Central memory CD8-positive, alpha-beta T cell (primary cell): ENCODE results near the gene XRN2.

Experiments used
- ATAC-seq: fragments of 150-1000 bp; cut with Tn5 transposase; replicated peaks from 2 replicates; pipeline ENCODE4 v1.10.0; 2022; ENCODE audit warnings: mild to moderate bottlenecking, moderate FRiP score, moderate number of reproducible peaks; ENCODE audit not compliant: poor library complexity, severe bottlenecking; ENCODE audit errors: extremely low read depth
- DNase-seq, 2 donors: peaks; one replicate each; pipeline ENCODE4 v3.0.0; 2021; ENCODE audit warnings: low spot score in 2 of 2
- H3K27ac Mint-ChIP-seq: one replicate; pipeline ENCODE4 v1.8.0; 2022; ENCODE audit warnings: low read depth, mild to moderate bottlenecking, moderate library complexity, mixed read lengths
- H3K27me3 Mint-ChIP-seq: one replicate; pipeline ENCODE4 v1.8.0; 2022; ENCODE audit warnings: mixed read lengths
- H3K36me3 Mint-ChIP-seq: one replicate; pipeline ENCODE4 v1.8.0; 2022; ENCODE audit warnings: mild to moderate bottlenecking, moderate library complexity, mixed read lengths; ENCODE audit not compliant: insufficient read depth
- H3K4me1 Mint-ChIP-seq: one replicate; pipeline ENCODE4 v1.8.0; 2022; ENCODE audit warnings: mixed read lengths
- H3K4me3 Mint-ChIP-seq: one replicate; pipeline ENCODE4 v1.8.0; 2022; ENCODE audit warnings: mild to moderate bottlenecking, moderate library complexity, mixed read lengths
- H3K9me3 Mint-ChIP-seq: one replicate; pipeline ENCODE4 v1.8.0; 2022; ENCODE audit warnings: mixed read lengths

XRN2 gene

GRCh38 chr20:21387528-21387927 is 84.4 kb downstream of the XRN2 start:
- DNase-seq (no peak), ATAC-seq (no peak)
- Mint-ChIP-seq H3K4me1 (peaks cover 6% of the 10 kb centered on the region), H3K27me3 (peaks cover 17% of the 10 kb centered on the region), H3K9me3 (no peaks in the 10 kb centered on the region), H3K4me3 (no peak overlapping the region), H3K27ac (no peak overlapping the region), H3K36me3 (peaks cover 32% of the 10 kb centered on the region)

- Mint-ChIP-seq H3K36me3 (peaks cover 27% of the 10 kb centered on the region), H3K27ac (no peak overlapping the region), H3K4me1 (peaks cover 6% of the 10 kb centered on the region), H3K9me3 (no peaks in the 10 kb centered on the region), H3K4me3 (no peak overlapping the region), H3K27me3 (peaks cover 28% of the 10 kb centered on the region)
- ATAC-seq (no peak), DNase-seq (no peak)
Observed at GRCh38 chr20:21388566-21388965, 85.4 kb downstream of the XRN2 start.

GRCh38 chr20:21389368-21389767 is 86.2 kb downstream of the XRN2 start:
- Mint-ChIP-seq H3K4me1 (peaks cover 6% of the 10 kb centered on the region), H3K36me3 (peaks cover 19% of the 10 kb centered on the region), H3K27me3 (peaks cover 31% of the 10 kb centered on the region), H3K4me3 (no peak overlapping the region), H3K9me3 (no peaks in the 10 kb centered on the region), H3K27ac (no peak overlapping the region)
- DNase-seq = no peak
- ATAC-seq = no peak

- Mint-ChIP-seq H3K9me3 (no peaks in the 10 kb centered on the region), H3K4me3 (no peak overlapping the region), H3K27ac (no peak overlapping the region), H3K4me1 (peaks cover 12% of the 10 kb centered on the region), H3K27me3 (peaks cover 40% of the 10 kb centered on the region), H3K36me3 (peaks cover 17% of the 10 kb centered on the region)
- DNase-seq (no peak), ATAC-seq (no peak)
Observed at GRCh38 chr20:21390768-21391167, 87.6 kb downstream of the XRN2 start.

GRCh38 chr20:21391185-21391971 is 88.2 kb downstream of the XRN2 start:
- no peaks in the 10 kb centered on the region for H3K9me3 Mint-ChIP-seq
- peak overlapping the region; percentile 11 for H3K4me3 Mint-ChIP-seq
- no peak for DNase-seq
- H3K27me3 Mint-ChIP-seq = peaks cover 41% of the 10 kb centered on the region
- no peak for ATAC-seq
- H3K4me1 Mint-ChIP-seq = peaks cover 12% of the 10 kb centered on the region
- H3K27ac Mint-ChIP-seq = no peak overlapping the region
- peaks cover 13% of the 10 kb centered on the region for H3K36me3 Mint-ChIP-seq

GRCh38 chr20:21391972-21392352 is 88.8 kb downstream of the XRN2 start:
- Mint-ChIP-seq H3K27ac (no peak overlapping the region), H3K27me3 (peaks cover 41% of the 10 kb centered on the region), H3K4me1 (peaks cover 12% of the 10 kb centered on the region), H3K4me3 (peak overlapping the region; percentile 11), H3K36me3 (peaks cover 9% of the 10 kb centered on the region), H3K9me3 (no peaks in the 10 kb centered on the region)
- ATAC-seq = no peak
- no peak for DNase-seq

- no peaks in the 10 kb centered on the region for H3K9me3 Mint-ChIP-seq
- H3K4me3 Mint-ChIP-seq = no peak overlapping the region
- H3K27me3 Mint-ChIP-seq = peaks cover 51% of the 10 kb centered on the region
- no peak overlapping the region for H3K27ac Mint-ChIP-seq
- ATAC-seq = no peak
- no peak for DNase-seq
- peaks cover 18% of the 10 kb centered on the region for H3K4me1 Mint-ChIP-seq
- peaks cover 7% of the 10 kb centered on the region for H3K36me3 Mint-ChIP-seq
Observed at GRCh38 chr20:21393166-21393565, 90.0 kb downstream of the XRN2 start.

- Mint-ChIP-seq H3K27me3 (peaks cover 59% of the 10 kb centered on the region), H3K4me3 (no peak overlapping the region), H3K4me1 (peaks cover 18% of the 10 kb centered on the region), H3K36me3 (peaks cover 7% of the 10 kb centered on the region), H3K9me3 (no peaks in the 10 kb centered on the region), H3K27ac (no peak overlapping the region)
- DNase-seq (no peak), ATAC-seq (no peak)
Observed at GRCh38 chr20:21393816-21394519, 90.8 kb downstream of the XRN2 start.

- H3K4me1 Mint-ChIP-seq = peaks cover 18% of the 10 kb centered on the region
- peaks cover 5% of the 10 kb centered on the region for H3K36me3 Mint-ChIP-seq
- DNase-seq (no peak), ATAC-seq (no peak)
- no peak overlapping the region for H3K27ac Mint-ChIP-seq
- H3K27me3 Mint-ChIP-seq = peaks cover 65% of the 10 kb centered on the region
- no peak overlapping the region for H3K4me3 Mint-ChIP-seq
- no peaks in the 10 kb centered on the region for H3K9me3 Mint-ChIP-seq
Observed at GRCh38 chr20:21394551-21394950, 91.4 kb downstream of the XRN2 start.

- ATAC-seq (no peak), DNase-seq (no peak)
- Mint-ChIP-seq H3K27ac (peak overlapping the region; percentile 85), H3K4me3 (peak overlapping the region; percentile 46), H3K27me3 (peaks cover 71% of the 10 kb centered on the region), H3K4me1 (peaks cover 18% of the 10 kb centered on the region), H3K36me3 (peaks cover 5% of the 10 kb centered on the region), H3K9me3 (no peaks in the 10 kb centered on the region)
Observed at GRCh38 chr20:21395051-21395665, 92.0 kb downstream of the XRN2 start.

- Mint-ChIP-seq H3K27ac (peak overlapping the region; percentile 85), H3K36me3 (peaks cover 5% of the 10 kb centered on the region), H3K27me3 (peaks cover 77% of the 10 kb centered on the region), H3K9me3 (no peaks in the 10 kb centered on the region), H3K4me1 (peaks cover 18% of the 10 kb centered on the region), H3K4me3 (peak overlapping the region; percentile 46)
- ATAC-seq (peak; percentile 87), DNase-seq (peak in 1 of 2 donors; percentile 33)
Observed at GRCh38 chr20:21395666-21396598, 92.8 kb downstream of the XRN2 start.
